Stomach (tissue), 9 donors: ENCODE results near the gene DLG4. TPM values are rescaled to one million over a fixed set of nuclear protein-coding genes. Genes with fewer than 3 reads are reported as not detected.

ENCODE experiments used
- DNase-seq, 2 donors: peaks; one replicate each; pipeline versions ENCODE4 v3.0.0 to v3.0.0-alpha.2; 2013 to 2019
- H3K27ac ChIP-seq, 5 donors: fragments of 200-600 bp in 4 of 5; sonication (generic) in 4 of 5; one replicate each; pipeline ENCODE4 v1.5.1; 2013 to 2019; ENCODE audit warnings: mild to moderate bottlenecking in 1 of 5, moderate library complexity in 1 of 5
- H3K27me3 ChIP-seq, 3 donors: fragments of 200-600 bp; sonication (generic); one replicate each; pipeline ENCODE4 v1.5.1; 2017 to 2019; ENCODE audit warnings: mixed run types in 1 of 3
- H3K36me3 ChIP-seq, 4 donors: fragments of 200-600 bp; sonication (generic); 1 replicate in 3 of 4; 2 replicates in 1 of 4; pipeline ENCODE4 v1.5.1; 2016 to 2019
- H3K4me1 ChIP-seq, 4 donors: fragments of 200-600 bp; sonication (generic); one replicate each; pipeline ENCODE4 v1.5.1; 2016 to 2019
- H3K4me3 ChIP-seq, 4 donors: fragments of 200-600 bp; sonication (generic) in 3 of 4; one replicate each; pipeline ENCODE4 v1.5.1; 2016 to 2019; ENCODE audit warnings: mild to moderate bottlenecking in 1 of 4
- H3K9me3 ChIP-seq, 4 donors: fragments of 200-600 bp; sonication (generic); one replicate each; pipeline ENCODE4 v1.5.1; 2016 to 2019
- CTCF ChIP-seq, 7 experiments: fragments of 450-650 bp in 4 of 7; fragments of 200-600 bp in 3 of 7; sonication (generic) in 3 of 7; IDR thresholded peaks; one replicate each; pipeline ENCODE4 v1.5.1; 2016 to 2019; ENCODE audit warnings: antibody characterized with exemption in 7 of 7, control low read depth in 2 of 7, mild to moderate bottlenecking in 1 of 7
- EP300 ChIP-seq: sonication (generic); formaldehyde crosslinking; IDR thresholded peaks from one replicate; pipeline ENCODE4 v1.6.1; 2017; ENCODE audit warnings: antibody characterized with exemption
- POLR2A ChIP-seq, 4 donors: fragments of 450-650 bp; IDR thresholded peaks; one replicate each; pipeline ENCODE4 v1.6.1; 2016; ENCODE audit warnings: antibody characterized with exemption in 4 of 4, control low read depth in 2 of 4, mild to moderate bottlenecking in 1 of 4, moderate library complexity in 1 of 4
- POLR2AphosphoS5 ChIP-seq, 3 donors: sonication (generic); formaldehyde crosslinking; IDR thresholded peaks; one replicate each; pipeline ENCODE4 v1.6.1; 2016; ENCODE audit warnings: antibody characterized with exemption in 3 of 3
- WGBS, 5 donors: extraction: QIAGEN DNeasy Blood & Tissue Kit in 3 of 5; methylation state at CpG; one replicate each; pipeline versions ENCODE4 v1.1.5 to v1.1.7; 2013 to 2018; 5-methylcytosine and 5-hydroxymethylcytosine counted together
- intact Hi-C: fragments of 100-400 bp; cut with DNase I; formaldehyde crosslinking; loops from one replicate; pipeline ENCODE4 v1.15.1; 2023; ENCODE audit warnings: low total_unique reads
- polyA plus RNA-seq, 3 donors: library from polyadenylated mRNA; stranded (reverse); fragments of 200-250 nt; gene quantifications; one replicate each; pipeline ENCODE4 v1.2.3, GENCODE V29; 2013
- total RNA-seq, 5 donors: library from RNA; depleted of rRNA; stranded (reverse); fragments of >200 nt; gene quantifications; one replicate each; pipeline versions ENCODE4 v1.1.0 to v1.2.3, GENCODE V29; 2014 to 2016
- donor health status: healthy with polysubstance abuse.
- donor health status: Bipolar disorder and iron deficiency.
- donor health status: healthy.

The DLG4 gene
- total and polyA plus RNA-seq, 8 donors, result 3.2 to 26.3 (median 8.8) TPM

- no peaks in the 10 kb centered on the region for H3K9me3 ChIP-seq
- H3K4me1 ChIP-seq, result peaks cover 13 to 27% (median 18%) of the 10 kb centered on the region in 4 donors
- intact Hi-C loops, result no loop called here
- 3 to 5% (median 3%) methylated on average over 29 to 31 of the region's 31 CpGs for WGBS, 5 donors
- TF ChIP-seq EP300 (no peak), CTCF (IDR thresholded peaks at IDR 0.05) (peak in 5 of 7 experiments; percentile 25 to 84 (median 70)), POLR2AphosphoS5 (IDR thresholded peaks at IDR 0.05) (no peak)
- DNase-seq, result peak; percentile 70 to 91
- H3K4me3 ChIP-seq, result peak overlapping the region; percentile 23 to 42 (median 30)
- H3K27me3 ChIP-seq, result peaks cover 0 to 73% (median 34%) of the 10 kb centered on the region in 3 donors
- peak overlapping the region in 1 of 5 donors; percentile 2 for H3K27ac ChIP-seq
- H3K36me3 ChIP-seq, result no peaks in the 10 kb centered on the region
Measured at GRCh38 chr17:7177191-7177953, 42.3 kb downstream of the DLG4 start.

GRCh38 chr17:7176841-7177190 lies 42.8 kb downstream of the DLG4 start:
- peak in 1 of 2 donors; percentile 62 for DNase-seq
- Histone ChIP-seq H3K4me1 (peaks cover 13 to 27% (median 18%) of the 10 kb centered on the region in 4 donors), H3K9me3 (no peaks in the 10 kb centered on the region), H3K27me3 (peaks cover 0 to 74% (median 34%) of the 10 kb centered on the region in 3 donors), H3K27ac (no peak overlapping the region), H3K4me3 (peak overlapping the region in 3 of 4 donors; percentile 23 to 42 (median 24)), H3K36me3 (no peaks in the 10 kb centered on the region)
- 3 to 10% (median 8%) methylated on average over 13 to 17 of the region's 17 CpGs for WGBS, 5 donors
- TF ChIP-seq EP300 (no peak), POLR2A (IDR thresholded peaks at IDR 0.05) (no peak), CTCF (IDR thresholded peaks at IDR 0.05) (no peak), POLR2AphosphoS5 (IDR thresholded peaks at IDR 0.05) (no peak)
- intact Hi-C loops, result no loop called here

GRCh38 chr17:7176107-7176840 lies 43.4 kb downstream of the DLG4 start:
- DNase-seq, result no peak
- TF ChIP-seq POLR2AphosphoS5 (IDR thresholded peaks at IDR 0.05), result no peak
- TF ChIP-seq CTCF (IDR thresholded peaks at IDR 0.05), result no peak
- TF ChIP-seq EP300, result no peak
- no peak for TF ChIP-seq POLR2A (IDR thresholded peaks at IDR 0.05)
- no peak overlapping the region for H3K27ac ChIP-seq
- WGBS, 5 donors, result 83 to 91% (median 89%) methylated on average over 1 of the region's 1 CpG
- no peak overlapping the region for H3K4me3 ChIP-seq
- intact Hi-C loops, result no loop called here
- H3K27me3 ChIP-seq, result peaks cover 0 to 74% (median 34%) of the 10 kb centered on the region in 3 donors
- H3K9me3 ChIP-seq, result no peaks in the 10 kb centered on the region
- H3K36me3 ChIP-seq, result no peaks in the 10 kb centered on the region
- H3K4me1 ChIP-seq, result peaks cover 13 to 27% (median 18%) of the 10 kb centered on the region in 4 donors

- H3K27me3 ChIP-seq, result peaks cover 0 to 74% (median 34%) of the 10 kb centered on the region in 3 donors
- TF ChIP-seq CTCF (IDR thresholded peaks at IDR 0.05), result no peak
- no peak for TF ChIP-seq EP300
- no peak for TF ChIP-seq POLR2A (IDR thresholded peaks at IDR 0.05)
- no peak for TF ChIP-seq POLR2AphosphoS5 (IDR thresholded peaks at IDR 0.05)
- H3K4me3 ChIP-seq, result no peak overlapping the region
- intact Hi-C loops, result no loop called here
- peaks cover 0 to 4% (median under 1%) of the 10 kb centered on the region in 4 donors for H3K9me3 ChIP-seq
- 82 to 91% (median 89%) methylated on average over 5 of the region's 5 CpGs for WGBS, 5 donors
- H3K36me3 ChIP-seq, result no peaks in the 10 kb centered on the region
- H3K27ac ChIP-seq, result no peak overlapping the region
- DNase-seq, result no peak
- H3K4me1 ChIP-seq, result peaks cover 13 to 27% (median 18%) of the 10 kb centered on the region in 4 donors
Measured at GRCh38 chr17:7175330-7175733, 44.3 kb downstream of the DLG4 start.
